NCI-H146 (cell line): Measurements from ENCODE around the gene KRT84.
"Not testable (repeated sequence)": the region's sequence is repeated elsewhere in the genome, so short reads cannot be mapped to it uniquely, and the experiment has no call there.

Experiments
- DNase-seq: peaks from one replicate; lab custom pipeline; 2025; lab: John Stamatoyannopoulos, UW

KRT84 gene

GRCh38 chr12:52410589-52411248 lies 25.3 kb upstream of the KRT84 start:
- DNase-seq = not testable (repeated sequence)

GRCh38 chr12:52407918-52408317 lies 22.5 kb upstream of the KRT84 start:
- no peak for DNase-seq

GRCh38 chr12:52405922-52406385 lies 20.5 kb upstream of the KRT84 start, which contains the start of gene KRT82:
Gene KRT82 (minus strand): TSS chr12:52406335. CDS start chr12:52406277, 58 bp downstream.
- no peak for DNase-seq

DNA sequence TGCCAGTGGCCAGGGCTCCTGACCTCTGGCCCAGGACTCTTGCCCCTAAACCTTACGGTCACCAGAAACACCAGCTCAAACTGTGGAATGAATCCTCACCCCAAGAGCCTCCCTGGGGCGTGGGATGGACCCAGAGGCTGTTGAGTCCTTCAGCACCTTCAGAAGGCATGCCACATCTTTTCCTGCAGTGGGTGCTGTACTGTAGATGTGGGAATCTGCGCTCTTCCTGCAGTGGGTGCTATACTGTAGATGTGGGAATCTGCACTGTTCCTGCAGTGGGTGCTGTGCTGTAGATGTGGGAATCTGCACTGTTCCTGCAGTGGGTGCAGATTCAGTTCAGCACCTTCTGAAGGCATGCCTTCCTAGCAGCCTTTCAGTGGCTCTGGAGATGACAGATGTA lies 19.5 kb upstream of the KRT84 start:
- DNase-seq = no peak

DNA sequence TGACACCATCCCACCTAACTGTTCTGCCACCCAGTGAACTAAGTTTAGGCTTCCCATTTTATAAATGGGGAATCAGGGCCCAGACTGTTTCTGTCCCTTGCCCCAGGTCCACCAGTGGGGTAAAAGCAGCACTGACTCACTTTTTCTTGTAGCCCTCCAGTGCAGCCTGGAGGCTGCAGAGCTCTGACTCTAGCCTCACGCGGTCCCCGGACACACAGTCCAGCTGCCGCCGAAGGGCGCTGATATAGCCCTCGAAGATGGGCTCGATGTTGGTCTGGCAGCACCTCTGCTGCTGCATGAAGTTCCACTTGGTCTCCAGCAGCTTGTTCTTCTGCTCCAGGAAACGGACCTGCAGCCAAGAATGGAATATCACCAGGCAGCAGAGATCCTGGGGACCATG lies 18.1 kb upstream of the KRT84 start:
- no peak for DNase-seq

GRCh38 chr12:52402873-52403540 lies 17.6 kb upstream of the KRT84 start:
- no peak for DNase-seq

GRCh38 chr12:52402377-52402776 lies 16.9 kb upstream of the KRT84 start:
- no peak for DNase-seq

GRCh38 chr12:52401926-52402325 lies 16.5 kb upstream of the KRT84 start:
- no peak for DNase-seq

DNA sequence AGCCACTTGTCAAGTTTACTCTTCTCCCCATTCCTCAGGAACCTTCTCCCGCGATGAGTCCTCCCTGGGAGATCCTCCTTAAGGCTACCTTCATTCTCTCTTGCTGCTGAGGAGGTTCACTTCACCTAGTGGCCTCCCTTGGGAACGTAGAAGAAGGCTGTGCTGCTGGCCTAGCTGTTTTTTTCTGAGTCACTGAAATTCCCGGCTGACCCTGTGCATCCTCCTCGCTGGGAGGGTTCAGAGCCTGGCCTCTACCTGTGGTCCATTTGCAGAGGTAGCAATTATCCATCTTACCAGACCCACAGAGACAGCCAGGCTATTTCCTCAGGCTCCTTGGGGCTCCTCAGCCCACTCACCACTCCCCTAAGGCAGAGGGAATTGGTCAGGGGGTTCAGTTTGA lies 16.1 kb upstream of the KRT84 start:
- no peak for DNase-seq

DNA sequence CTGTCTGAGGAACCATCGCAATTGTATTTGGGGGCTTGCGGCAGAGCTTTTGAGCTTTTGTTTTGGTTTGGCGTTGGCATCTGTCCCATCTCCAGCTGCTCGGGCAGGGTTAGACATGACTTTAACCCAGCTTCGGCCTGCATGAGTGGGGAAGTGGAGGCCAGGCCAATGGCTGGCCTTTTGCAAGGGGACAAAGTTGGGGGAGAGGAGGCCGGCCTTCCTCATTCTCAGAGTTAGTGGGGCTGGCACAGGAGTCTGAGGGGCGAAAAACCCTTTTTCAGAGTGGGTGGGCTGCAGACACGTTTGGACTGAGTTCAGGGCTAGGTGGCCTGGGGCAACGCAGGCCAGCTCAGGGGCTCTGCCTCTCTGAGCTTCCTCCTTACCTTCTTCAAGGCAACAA lies 15.5 kb upstream of the KRT84 start:
- no peak for DNase-seq

GRCh38 chr12:52399756-52400155 lies 14.3 kb upstream of the KRT84 start:
- DNase-seq = no peak

GRCh38 chr12:52398176-52398575 lies 12.7 kb upstream of the KRT84 start:
- no peak for DNase-seq

GRCh38 chr12:52396656-52397055 lies 11.2 kb upstream of the KRT84 start:
- no peak for DNase-seq

DNA sequence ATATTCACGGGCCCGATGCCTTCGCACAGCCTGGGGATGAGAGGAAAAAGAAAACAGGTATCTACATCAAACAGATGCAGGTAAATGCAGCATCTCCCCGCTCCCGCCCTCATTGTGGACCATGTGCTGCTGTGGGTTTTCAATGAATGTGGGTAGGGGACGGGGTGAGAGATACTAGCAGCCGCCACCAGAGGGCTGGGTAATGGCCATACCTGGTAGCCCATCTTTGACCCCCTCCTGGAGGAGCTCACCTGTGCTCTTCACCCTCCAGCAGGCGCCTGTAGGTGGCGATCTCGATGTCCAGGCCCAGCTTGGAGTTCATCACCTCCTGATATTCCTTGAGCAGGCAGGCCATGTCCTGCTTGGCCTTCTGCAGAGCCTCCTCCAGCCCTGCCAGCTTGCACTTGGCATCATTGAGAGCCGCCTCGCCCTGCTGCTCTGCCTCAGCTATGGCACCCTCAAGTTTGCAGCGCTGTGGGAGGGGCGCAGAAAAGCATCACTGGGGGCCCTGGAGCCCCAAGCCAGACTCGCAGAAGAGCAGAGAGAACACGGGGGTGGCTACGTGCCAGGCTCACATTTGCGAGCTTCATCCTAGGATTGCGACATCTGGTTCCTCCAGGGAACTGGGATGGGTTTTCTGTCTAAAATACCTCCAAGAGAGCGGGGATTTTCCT lies 10.4 kb upstream of the KRT84 start:
- DNase-seq = peak; percentile 81

DNA sequence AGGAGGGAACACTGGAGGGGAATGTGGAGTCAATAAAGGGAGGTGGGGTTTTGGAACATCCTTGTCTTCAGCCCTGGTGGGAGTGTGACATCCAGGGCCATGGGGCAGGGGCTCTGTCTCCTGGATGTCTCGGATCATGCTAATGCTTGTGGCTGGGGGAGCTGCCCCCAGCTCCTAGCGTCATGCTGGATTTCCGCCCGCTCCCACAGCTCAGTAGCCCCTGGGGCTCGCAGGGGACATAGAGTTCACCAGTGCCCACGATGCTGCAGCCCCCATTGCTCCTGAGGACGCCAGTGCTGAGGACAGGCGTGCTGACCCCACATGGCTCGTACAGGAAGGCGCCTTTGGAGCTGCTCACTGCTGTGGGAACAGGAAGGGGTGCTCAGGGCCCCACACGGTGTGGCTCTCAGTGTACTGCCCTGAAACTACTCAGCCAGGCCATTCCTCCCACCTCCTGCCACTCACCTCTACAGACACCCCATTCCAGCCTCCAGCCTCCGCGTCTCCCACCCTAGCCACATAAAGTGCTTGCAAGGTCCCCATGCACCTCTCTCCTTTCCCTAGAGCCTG lies 9.5 kb upstream of the KRT84 start:
- DNase-seq = no peak

GRCh38 chr12:52392465-52393007 lies 7.1 kb upstream of the KRT84 start:
- DNase-seq = no peak

DNA sequence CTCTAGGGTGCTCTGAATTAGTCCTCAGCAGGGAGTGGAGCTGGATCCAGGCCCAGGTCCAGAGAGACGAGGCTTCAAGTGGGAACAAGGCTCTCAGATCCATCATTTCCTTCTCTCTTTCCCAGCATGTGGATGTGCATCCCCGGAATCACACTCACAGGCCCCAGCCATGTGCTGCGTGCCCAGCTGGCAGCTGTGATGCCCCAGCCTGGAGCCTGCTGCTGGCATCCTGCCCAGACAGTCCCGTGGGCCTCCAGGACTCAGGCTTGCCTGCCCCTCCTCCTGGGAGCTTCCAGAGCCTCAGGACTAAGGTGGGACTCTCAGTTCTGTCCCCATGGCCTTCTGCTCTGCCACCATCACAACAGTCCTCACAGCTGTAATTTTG lies 6.2 kb upstream of the KRT84 start:
- DNase-seq = no peak

DNA sequence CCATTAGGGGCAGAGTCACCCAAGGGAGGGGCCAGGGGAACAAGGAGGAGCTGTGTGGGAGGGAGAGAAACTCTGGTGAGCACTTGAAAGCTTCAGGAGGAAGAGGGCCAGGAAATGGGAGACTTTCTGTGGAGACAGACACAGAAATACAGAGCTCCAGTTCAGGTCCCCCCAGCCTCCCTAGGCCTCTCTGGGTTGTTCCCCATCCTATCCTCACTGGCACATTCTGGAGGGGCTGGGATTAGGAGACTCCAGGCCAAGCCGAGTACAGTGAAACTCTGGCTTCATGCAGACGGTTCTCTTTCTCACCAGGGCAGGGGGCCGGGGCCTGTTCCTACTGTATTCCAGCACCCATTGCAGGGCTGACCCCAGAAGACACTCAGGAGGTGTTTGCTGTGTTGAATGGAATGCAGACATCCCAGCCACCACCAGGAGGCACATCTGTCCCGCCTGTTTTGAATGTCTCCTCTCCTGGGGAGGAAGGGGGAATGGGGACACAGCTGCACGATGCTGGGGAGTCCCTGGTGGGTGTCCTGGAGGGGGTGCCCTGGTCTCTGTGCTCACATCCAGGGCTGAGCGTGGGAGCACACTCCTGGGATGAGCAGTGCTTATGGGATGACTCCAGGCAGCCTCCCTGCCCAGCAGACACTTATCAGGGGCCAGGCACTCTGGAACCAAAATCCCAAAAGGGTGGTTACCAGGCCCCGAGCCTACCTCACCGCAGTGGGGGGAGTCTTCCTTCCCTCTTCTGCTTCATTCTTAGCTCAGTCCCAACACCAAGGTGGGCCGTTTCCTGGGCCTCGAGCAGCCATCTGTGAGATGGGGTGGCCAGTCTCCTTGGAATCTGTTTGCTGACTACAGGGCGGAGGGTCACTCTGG lies 5.5 kb upstream of the KRT84 start:
- no peak for DNase-seq

GRCh38 chr12:52389313-52390207 lies 4.1 kb upstream of the KRT84 start:
- no peak for DNase-seq

- DNase-seq = no peak
These were observed 2.4 kb upstream of the KRT84 start for GRCh38 chr12:52387859-52388258.

GRCh38 chr12:52383331-52383730 lies 2.1 kb downstream of the KRT84 start:
- no peak for DNase-seq
